Activated CD8-positive, alpha-beta T cell treated with anti-CD3 and anti-CD28 coated beads for 36 hours (primary cell): Measurements from ENCODE around the gene SMTNL1. TPM values are rescaled to one million over a fixed set of nuclear protein-coding genes. Genes with fewer than 3 reads are reported as not detected.

ENCODE experiments used
- ATAC-seq: fragments of 200-7000 bp; cut with Tn5 transposase; one replicate; pipeline ENCODE4 v1.10.0; 2021; ENCODE audit warnings: mild to moderate bottlenecking, moderate library complexity
- CTCF ChIA-PET: fragments of 350-600 bp; sonication (Branson Sonifier 250); formaldehyde crosslinking; loops from one replicate; lab custom pipeline; 2021; ENCODE audit warnings: antibody characterized with exemption; lab: Charles Lee
- POLR2A ChIA-PET: fragments of 350-600 bp; sonication (Branson Sonifier 250); formaldehyde crosslinking; loops from one replicate; lab custom pipeline; 2021; ENCODE audit warnings: antibody characterized with exemption; lab: Charles Lee
- DNase-seq: peaks from one replicate; pipeline ENCODE4 v3.0.0-alpha.2; 2020
- H3K27ac Mint-ChIP-seq: one replicate; pipeline ENCODE4 v1.8.0; 2021; ENCODE audit warnings: mild to moderate bottlenecking, mixed read lengths
- H3K27me3 Mint-ChIP-seq: one replicate; pipeline ENCODE4 v1.8.0; 2021; ENCODE audit warnings: mixed read lengths
- H3K36me3 Mint-ChIP-seq: one replicate; pipeline ENCODE4 v1.8.0; 2021; ENCODE audit warnings: low read depth, mixed read lengths
- H3K4me1 Mint-ChIP-seq: one replicate; pipeline ENCODE4 v1.8.0; 2021; ENCODE audit warnings: low read depth, mixed read lengths
- H3K4me3 Mint-ChIP-seq: one replicate; pipeline ENCODE4 v1.8.0; 2021; ENCODE audit warnings: mild to moderate bottlenecking, moderate library complexity, mixed read lengths
- H3K9me3 Mint-ChIP-seq: one replicate; pipeline ENCODE4 v1.8.0; 2021; ENCODE audit warnings: mixed read lengths
- CTCF ChIP-seq: fragments of 200-600 bp; IDR thresholded peaks from one replicate; pipeline ENCODE4 v1.8.0; 2022; ENCODE audit warnings: antibody characterized with exemption, mild to moderate bottlenecking
- intact Hi-C: fragments of 100-400 bp; cut with micrococcal nuclease; formaldehyde crosslinking; loops from one replicate; pipeline ENCODE4 v1.10.0; 2022
- total RNA-seq, 2 experiments: library from RNA; stranded (reverse); gene quantifications; one replicate each; pipeline ENCODE4 v1.2.3, GENCODE V29; 2021

The SMTNL1 gene
- total RNA-seq, 2 experiments from 2014 or later, result not detected

- H3K4me1 Mint-ChIP-seq, result peaks cover 3% of the 10 kb centered on the region
- TF ChIP-seq CTCF, result no peak
- intact Hi-C loops, result no loop called here
- no peaks in the 10 kb centered on the region for H3K27me3 Mint-ChIP-seq
- DNase-seq, result no peak
- H3K9me3 Mint-ChIP-seq, result no peaks in the 10 kb centered on the region
- no peak overlapping the region for H3K27ac Mint-ChIP-seq
- ChIA-PET CTCF (interaction anchor here (1.6 to 14.5 kb wide), 2 partner anchors 28 to 64 kb away, joined by 16 to 192 read pairs; partner anchors contain the start of gene RTN4RL2), POLR2A (no interaction called here)
- no peak for ATAC-seq
- H3K4me3 Mint-ChIP-seq, result no peak overlapping the region
- peaks cover 8% of the 10 kb centered on the region for H3K36me3 Mint-ChIP-seq
Observed at GRCh38 chr11:57521116-57521515, 16.3 kb upstream of the SMTNL1 start.

DNA sequence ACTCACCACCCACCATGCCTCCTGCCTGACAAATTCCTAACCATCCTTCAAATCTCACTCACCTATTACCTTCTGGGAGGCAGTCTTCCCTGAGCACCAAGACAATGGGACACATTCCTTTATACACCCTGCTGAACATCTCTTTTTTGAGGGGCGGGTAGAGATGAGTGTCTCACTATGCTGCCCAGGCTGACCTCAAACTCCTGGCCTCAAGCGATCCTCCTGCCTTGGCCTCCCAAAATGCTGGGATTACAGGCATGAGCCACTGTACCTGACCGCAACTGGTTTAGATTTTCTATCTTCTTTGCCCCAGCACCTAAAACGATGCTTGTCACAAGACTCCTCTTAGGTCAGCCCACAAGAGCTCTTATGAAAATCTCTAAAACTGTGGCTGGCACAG, 14.0 kb upstream of the SMTNL1 start:
- no peak for TF ChIP-seq CTCF
- ChIA-PET CTCF (interaction anchor here (1.0 to 14.5 kb wide), 7 partner anchors 8 to 121 kb away, joined by 3 to 425 read pairs (median 5); partner anchors contain the start of genes RTN4RL2 and SLC43A1), POLR2A (interaction anchor here (1.0 to 1.8 kb wide), 5 partner anchors 8 to 45 kb away, joined by 3 to 13 read pairs (median 4); partner anchors contain the start of gene SLC43A1)
- ATAC-seq (no peak), DNase-seq (no peak)
- Mint-ChIP-seq H3K27ac (no peak overlapping the region), H3K27me3 (no peaks in the 10 kb centered on the region), H3K36me3 (peaks cover 18% of the 10 kb centered on the region), H3K4me3 (no peak overlapping the region), H3K4me1 (peaks cover 12% of the 10 kb centered on the region), H3K9me3 (no peaks in the 10 kb centered on the region)
- intact Hi-C loops, result no loop called here

- peaks cover 35% of the 10 kb centered on the region for H3K4me1 Mint-ChIP-seq
- ATAC-seq (no peak), DNase-seq (peak; percentile 87)
- TF ChIP-seq CTCF, result peak; percentile 98
- intact Hi-C loops, result loop anchor here (1.0 to 2.0 kb wide), 2 partner anchors 34 to 70 kb away; no protein-coding TSS in a partner anchor
- CTCF ChIA-PET, result interaction anchor here (0.7 to 14.5 kb wide), 61 partner anchors 10 to 274 kb away, joined by 3 to 425 read pairs (median 5); partner anchors contain the start of genes RTN4RL2, SELENOH, SLC43A1 and SLC43A3
- peaks cover 35% of the 10 kb centered on the region for H3K36me3 Mint-ChIP-seq
- no peaks in the 10 kb centered on the region for H3K9me3 Mint-ChIP-seq
- no peaks in the 10 kb centered on the region for H3K27me3 Mint-ChIP-seq
- POLR2A ChIA-PET, result interaction anchor here (0.6 to 6.7 kb wide), 8 partner anchors 9 to 102 kb away, joined by 3 to 57 read pairs (median 4); partner anchors contain the start of genes SLC43A1 and SMTNL1
- no peak overlapping the region for H3K4me3 Mint-ChIP-seq
- H3K27ac Mint-ChIP-seq, result peak overlapping the region; percentile 55
Observed at GRCh38 chr11:57527056-57527631, 10.3 kb upstream of the SMTNL1 start.

DNA sequence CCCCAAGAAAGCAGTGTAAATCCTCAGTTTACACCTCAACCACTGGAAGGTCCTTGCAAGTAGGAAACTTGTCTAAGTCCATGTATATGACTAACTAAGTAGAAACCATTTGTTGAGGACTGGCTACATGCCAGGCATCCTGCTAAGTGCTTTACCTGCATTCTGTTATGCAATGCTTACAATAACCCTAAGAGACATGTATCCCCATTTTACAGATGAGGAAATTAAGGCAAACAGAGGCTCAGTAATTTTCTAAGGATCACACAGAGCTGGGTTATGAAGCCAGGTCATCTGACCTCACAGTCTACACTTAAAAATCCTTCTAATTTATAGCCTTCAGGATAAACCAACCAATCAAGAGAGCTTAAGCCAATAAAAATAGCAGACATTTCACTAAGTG, 8.4 kb upstream of the SMTNL1 start:
- TF ChIP-seq CTCF, result no peak
- no peak for ATAC-seq
- Mint-ChIP-seq H3K4me3 (peak overlapping the region; percentile 41), H3K36me3 (peaks cover 37% of the 10 kb centered on the region), H3K27me3 (no peaks in the 10 kb centered on the region), H3K4me1 (peaks cover 35% of the 10 kb centered on the region), H3K27ac (no peak overlapping the region), H3K9me3 (no peaks in the 10 kb centered on the region)
- CTCF ChIA-PET, result interaction anchor here (0.7 to 14.5 kb wide), 16 partner anchors 13 to 192 kb away, joined by 3 to 425 read pairs (median 4); partner anchors contain the start of genes RTN4RL2, SLC43A1 and UBE2L6
- DNase-seq, result no peak
- intact Hi-C loops, result no loop called here
- POLR2A ChIA-PET, result interaction anchor here (0.8 to 6.7 kb wide), 7 partner anchors 10 to 212 kb away, joined by 3 to 57 read pairs (median 6); partner anchors contain the start of genes SELENOH and SLC43A1

DNA sequence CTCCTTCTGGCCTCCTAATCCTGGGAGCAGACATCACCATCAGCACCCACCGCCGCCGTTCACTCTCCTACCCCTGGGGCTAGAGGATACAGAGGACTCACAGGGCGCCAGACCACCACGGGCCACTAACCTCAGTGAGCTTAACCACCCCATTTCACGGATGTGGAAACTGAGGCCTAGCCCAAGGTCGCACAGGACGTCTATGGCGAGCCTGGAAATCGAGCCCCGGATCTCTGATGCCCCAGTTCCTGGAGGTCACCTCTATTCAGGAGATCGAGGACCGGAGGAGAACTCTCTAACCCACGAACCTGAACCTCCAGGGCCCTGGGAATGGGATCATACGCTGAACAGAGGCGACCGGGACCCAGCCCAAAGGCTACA, 7.2 kb upstream of the SMTNL1 start:
- Mint-ChIP-seq H3K4me1 (peaks cover 35% of the 10 kb centered on the region), H3K36me3 (peaks cover 32% of the 10 kb centered on the region), H3K27me3 (no peaks in the 10 kb centered on the region), H3K9me3 (no peaks in the 10 kb centered on the region), H3K4me3 (peak overlapping the region; percentile 82), H3K27ac (peak overlapping the region; percentile 83)
- no peak for TF ChIP-seq CTCF
- ChIA-PET POLR2A (interaction anchor here (0.5 to 6.7 kb wide), 7 partner anchors 11 to 119 kb away, joined by 3 to 57 read pairs (median 6); partner anchors contain the start of gene SLC43A1), CTCF (interaction anchor here (1.3 to 14.5 kb wide), 7 partner anchors 14 to 185 kb away, joined by 3 to 425 read pairs (median 6); partner anchors contain the start of genes RTN4RL2, SLC43A1, SLC43A3 and UBE2L6)
- no peak for ATAC-seq
- DNase-seq, result no peak
- intact Hi-C loops, result no loop called here
